Left hindlimb (tissue), 1 donor: ENCODE results near the gene PLCG2.
"Not testable (repeated sequence)": the region's sequence is repeated elsewhere in the genome, so short reads cannot be mapped to it uniquely, and the experiment has no call there.

Experiments
- DNase-seq: peaks from one replicate; pipeline ENCODE4 v3.0.0-alpha.2; 2018

The PLCG2 gene

DNA sequence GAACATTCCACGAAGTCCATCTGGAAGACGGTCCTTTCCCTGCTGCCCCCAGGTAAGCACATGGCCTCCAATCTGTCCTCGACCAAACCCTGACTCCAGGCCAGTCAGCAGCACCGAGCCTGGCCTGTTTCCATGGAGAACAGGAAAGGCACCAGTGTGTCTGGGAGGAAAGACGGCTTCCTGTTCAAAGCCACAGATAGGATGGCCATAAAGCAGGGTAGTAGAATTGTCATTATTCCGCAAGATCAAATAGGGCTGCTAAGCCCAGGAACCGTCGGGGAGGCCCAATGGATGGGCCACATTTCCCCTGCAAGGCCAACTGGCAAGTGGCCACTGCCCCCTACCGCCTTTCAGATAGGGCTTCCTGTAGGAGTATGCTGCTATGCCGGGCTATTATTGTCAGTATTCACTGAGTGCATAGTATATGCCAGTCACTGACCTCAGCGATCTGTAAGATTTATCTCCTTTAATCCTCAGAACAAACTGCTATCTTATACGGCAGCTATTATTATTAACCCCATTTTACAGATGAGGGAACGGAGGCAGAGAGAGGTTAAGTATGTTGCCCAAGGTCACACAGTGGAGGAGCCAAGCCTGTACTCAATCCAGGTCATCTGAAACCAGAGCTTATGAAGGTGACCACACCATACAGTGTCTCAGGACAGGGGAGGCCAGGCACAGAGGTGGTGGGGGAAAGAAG lies 23.0 kb upstream of the PLCG2 start:
- no peak for DNase-seq

GRCh38 chr16:81756615-81757356 lies 22.3 kb upstream of the PLCG2 start:
- no peak for DNase-seq

DNA sequence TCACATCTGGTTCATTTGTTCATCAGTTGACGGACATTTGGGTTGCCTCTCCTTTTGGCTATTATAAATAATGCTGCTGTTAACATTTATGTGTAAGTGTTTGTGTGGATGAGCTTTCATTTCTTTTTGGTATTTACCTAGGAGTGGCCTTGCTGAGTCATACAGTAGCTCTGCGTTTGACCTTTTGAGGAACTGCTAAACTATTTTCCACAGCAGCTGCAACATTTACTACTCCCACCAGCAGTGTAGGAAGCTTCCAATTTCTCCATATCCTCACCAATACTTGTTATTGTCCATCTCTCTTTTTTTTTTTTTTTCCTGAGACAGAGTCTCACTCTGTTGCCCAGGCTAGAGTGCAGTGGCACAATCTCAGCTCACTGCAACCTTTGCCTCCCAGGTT lies 20.7 kb upstream of the PLCG2 start:
- DNase-seq = no peak

GRCh38 chr16:81762322-81762721 lies 16.8 kb upstream of the PLCG2 start:
- DNase-seq = not testable (repeated sequence)

DNA sequence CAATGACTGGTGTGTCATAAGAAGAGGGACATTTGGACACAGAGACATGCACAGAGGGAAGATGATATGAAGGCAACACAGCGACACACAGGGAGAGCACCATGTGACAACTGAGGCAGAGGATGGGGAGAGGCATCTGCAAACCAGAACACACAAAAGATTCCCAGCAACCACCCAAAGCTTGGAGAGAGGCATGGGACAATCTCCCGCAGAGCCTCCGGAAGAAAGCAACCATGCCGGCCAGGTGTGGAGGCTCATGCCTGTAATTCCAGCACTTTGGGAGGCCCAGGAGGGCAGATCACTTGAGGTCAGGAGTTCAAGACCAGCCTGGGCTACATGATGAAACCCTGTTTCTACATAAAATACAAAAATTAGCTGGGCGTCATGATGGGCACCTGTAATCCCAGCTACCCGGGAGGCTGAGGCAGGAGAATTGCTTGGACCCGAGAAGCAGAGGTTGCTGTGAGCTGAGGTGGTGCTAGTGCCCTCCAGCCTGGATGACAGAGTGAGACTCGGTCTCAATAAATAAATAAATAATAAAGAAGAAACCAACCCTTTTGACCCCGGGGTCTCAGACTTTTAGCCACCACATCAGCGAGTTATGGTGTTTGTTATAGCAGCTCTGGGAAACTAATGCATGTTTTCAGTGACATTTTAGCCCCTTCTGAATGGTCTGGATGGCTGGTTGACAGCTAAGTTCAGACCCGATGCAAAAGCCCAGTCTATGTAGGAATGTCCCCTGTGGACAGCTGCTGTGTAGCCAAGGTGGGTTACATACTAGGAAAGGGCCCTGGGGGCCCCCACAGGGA lies 13.8 kb upstream of the PLCG2 start:
- no peak for DNase-seq

GRCh38 chr16:81765969-81766368 lies 13.1 kb upstream of the PLCG2 start:
- DNase-seq = no peak

- DNase-seq = no peak
These were observed 11.0 kb upstream of the PLCG2 start for GRCh38 chr16:81767987-81768592.

GRCh38 chr16:81770008-81770407 lies 9.1 kb upstream of the PLCG2 start:
- DNase-seq = no peak

GRCh38 chr16:81774348-81774747 lies 4.7 kb upstream of the PLCG2 start:
- no peak for DNase-seq

DNA sequence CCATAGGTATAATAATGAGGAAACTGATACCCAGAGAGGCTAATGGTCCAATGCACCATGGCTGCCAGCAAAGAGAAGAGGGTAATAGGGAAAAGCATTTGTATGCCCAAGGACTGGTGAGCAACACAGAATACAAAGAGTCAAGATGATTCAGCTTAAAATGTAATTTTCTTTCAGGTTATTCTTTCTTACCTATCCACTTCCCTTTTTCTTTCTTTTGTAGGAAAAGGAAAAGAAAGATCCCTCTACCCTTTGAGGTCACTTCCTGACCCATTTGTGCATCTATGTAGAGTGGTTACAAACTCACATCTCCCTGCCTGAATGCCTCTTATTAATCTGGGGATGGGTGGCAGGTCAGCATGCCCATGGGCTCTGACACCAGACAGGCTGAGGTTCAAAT lies 3.5 kb upstream of the PLCG2 start:
- no peak for DNase-seq

DNA sequence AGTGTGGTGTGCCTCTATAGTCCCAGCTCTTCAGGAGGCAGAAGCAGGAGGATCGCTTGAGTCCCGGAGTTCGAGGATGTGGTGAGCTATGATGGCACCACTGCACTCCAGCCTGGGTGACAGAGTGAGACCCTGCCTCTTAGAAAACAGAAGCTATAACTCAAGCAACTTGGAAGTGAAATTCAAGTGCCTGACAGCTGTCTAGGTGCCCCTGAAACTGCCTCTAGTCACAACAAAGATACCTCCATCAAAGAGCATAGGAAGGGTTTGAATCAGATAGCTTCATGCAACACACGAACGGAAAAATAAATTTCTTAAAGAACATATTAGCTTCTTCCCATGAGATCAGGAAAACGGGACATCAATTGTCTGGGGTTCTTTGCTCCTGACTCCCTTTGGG lies 860 bp upstream of the PLCG2 start:
- no peak for DNase-seq

DNA sequence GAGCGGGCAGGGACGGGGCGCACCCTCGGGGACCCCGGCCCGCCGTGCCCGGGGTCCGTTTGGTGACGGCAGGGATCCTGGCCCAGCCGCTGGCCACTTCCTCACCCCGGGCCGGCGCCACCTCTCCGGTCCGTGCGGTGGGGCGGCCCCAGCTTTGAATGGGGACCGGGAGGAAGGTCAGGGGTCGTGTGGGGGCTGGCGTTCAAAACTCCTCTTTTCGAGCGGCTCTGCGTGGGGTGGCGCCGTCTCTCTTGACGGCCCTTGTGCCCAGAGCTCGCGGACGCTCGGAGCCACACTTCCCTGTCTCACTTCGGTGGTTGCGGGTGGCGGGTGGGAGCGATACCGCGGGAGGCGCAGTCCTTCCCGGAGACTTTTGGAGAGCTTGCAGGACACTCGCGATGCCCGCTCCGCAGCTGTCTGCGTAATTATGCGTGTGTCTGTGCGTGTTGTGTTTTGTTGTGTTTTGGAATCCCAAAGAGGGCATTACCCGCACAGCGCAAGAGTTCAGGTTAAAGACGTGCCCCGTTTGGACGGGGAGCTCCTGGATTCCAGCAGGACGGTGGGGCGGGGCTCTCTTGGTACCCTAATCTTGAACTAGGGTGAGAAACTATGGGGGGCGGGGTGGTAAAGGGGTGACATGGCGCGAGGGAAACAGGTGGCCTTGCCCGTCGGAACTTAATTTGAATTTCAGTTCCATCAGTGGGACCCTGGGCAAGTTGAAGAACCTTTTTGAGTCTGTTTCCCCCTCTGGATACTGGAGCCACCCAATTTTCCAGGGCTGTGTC lies 637 bp downstream of the PLCG2 start:
- no peak for DNase-seq

- no peak for DNase-seq
These were observed 1.3 kb downstream of the PLCG2 start for GRCh38 chr16:81780350-81780749.

DNA sequence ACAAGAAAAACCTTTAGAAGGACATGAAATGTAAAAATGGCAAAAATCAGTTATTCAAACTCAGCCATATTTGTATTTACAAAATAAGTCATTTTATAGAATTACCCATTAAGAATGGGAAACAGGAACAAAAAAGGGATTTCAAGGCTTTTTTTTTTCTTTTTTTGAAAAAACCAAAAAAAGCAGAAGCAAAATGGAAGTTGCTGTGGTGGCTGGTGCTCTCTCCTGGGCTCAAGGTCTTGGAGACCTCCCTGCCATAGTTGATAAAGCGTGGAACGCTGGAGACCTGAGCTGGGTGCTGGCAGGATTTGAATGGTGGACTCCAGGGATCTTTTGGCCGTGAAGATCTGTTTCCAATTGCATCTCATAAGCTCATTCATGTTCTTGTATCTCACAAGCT lies 3.1 kb downstream of the PLCG2 start:
- DNase-seq = no peak

DNA sequence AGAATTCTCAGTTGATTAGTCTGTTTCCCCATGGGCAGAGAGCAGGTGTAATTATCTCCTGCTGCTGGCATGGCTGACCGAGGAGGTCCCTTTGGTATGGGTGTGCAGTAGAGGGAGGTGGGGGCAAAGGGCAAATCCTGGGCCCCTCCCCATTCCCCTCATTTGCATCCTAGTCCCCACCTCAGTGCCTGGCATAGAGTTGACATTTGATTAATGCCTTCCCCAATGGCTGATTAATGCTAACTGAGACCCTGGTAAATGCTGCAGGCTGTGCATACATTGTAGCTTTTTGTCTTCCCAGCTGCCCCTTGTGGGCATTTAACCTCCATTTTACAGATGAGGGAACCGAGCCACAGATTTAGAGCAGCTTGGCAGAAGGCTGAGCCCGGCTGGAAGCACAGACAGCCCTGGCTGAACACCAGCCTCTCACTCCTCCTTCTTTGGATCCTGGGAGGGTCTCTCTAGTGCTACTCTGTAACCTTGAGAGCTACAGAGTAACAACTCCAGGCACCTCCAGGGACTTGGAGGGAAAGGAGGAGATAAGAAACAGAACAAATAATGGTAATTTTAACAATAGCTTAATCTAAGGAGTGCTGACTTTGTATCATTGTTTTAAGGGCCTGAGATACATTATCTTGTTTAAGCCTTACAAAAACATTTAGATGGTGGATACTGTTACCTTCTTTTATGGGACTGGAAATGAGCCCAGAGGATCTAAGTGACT lies 5.1 kb downstream of the PLCG2 start:
- DNase-seq = no peak

DNA sequence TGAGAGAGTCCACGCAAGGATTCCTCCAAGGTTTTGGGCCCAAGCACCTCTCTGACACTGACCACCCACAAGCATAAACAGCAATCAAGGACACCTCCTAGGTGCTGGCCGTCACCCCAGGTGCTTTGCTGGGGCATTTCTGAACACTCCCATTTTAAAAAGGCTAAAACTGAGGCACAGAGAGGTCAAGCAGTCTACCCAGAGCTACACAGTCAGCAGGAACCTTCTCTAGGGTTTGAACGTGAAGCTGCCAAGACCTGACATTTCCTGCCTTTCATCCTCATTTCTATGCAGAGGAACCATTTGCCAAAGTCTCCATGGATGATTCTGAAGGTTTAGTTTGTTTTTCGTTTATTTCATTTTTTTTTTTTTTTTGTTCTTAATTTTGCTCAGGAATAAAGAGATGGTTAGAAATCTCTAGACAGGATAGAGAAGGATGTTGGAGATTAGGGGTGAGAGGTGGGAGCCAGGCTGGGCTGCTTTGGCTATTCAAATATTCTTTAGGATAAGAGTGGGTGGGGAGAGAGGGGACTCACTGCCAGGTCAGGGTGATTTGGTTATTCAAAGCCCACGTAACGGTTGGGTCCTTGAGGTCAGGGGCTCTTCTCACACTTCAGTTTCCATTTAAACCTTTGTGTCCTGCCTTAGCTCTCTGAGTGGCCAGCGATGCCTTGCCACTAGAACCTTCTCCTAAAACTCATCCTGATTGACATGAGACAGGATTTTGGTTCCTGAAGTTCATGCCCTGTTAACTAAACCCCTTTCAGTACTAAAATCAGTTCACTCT lies 6.2 kb downstream of the PLCG2 start:
- no peak for DNase-seq

DNA sequence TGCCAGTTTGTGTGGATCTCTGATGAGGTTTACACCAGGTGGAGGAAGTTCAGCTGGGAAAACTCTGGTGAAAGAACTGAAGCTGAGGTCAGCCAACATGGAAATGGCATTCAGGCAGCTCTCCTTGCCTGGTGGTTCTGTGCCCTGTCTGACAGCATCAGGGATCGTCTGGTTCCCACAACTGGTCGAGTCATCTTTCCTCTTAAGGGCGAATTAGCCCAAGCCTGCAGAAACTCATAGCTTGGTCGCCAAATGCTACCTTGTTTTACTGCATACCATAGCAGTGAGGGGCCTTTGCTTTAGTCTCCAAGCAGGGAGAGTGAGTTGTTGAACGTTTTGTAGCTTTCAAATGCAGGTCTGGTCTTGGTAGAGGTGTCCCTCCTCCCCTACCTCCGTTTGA lies 7.2 kb downstream of the PLCG2 start:
- no peak for DNase-seq

- no peak for DNase-seq
These were observed 7.8 kb downstream of the PLCG2 start for GRCh38 chr16:81786868-81787267.

GRCh38 chr16:81787659-81788058 lies 8.6 kb downstream of the PLCG2 start:
- DNase-seq = no peak

- DNase-seq = no peak
These were observed 11.2 kb downstream of the PLCG2 start for GRCh38 chr16:81790277-81790676.

GRCh38 chr16:81790830-81791435 lies 11.8 kb downstream of the PLCG2 start:
- DNase-seq = no peak
